Aorta (tissue), 5 donors: ENCODE data around the gene U2AF1L4. TPM values are rescaled to one million over a fixed set of nuclear protein-coding genes. Genes with fewer than 3 reads are reported as not detected.

ENCODE experiments used
- ATAC-seq: fragments of 200-7000 bp; cut with Tn5 transposase; one replicate; pipeline ENCODE4 v1.9.1; 2022; ENCODE audit warnings: moderate library complexity; ENCODE audit not compliant: low FRiP score
- DNase-seq, 2 donors: peaks; one replicate each; pipeline ENCODE4 v3.0.0-alpha.2; 2020
- H3K27ac ChIP-seq, 2 donors: one replicate each; pipeline ENCODE4 v1.5.1; 2013; ENCODE audit warnings: low read length in 2 of 2, mild to moderate bottlenecking in 2 of 2, moderate library complexity in 2 of 2, control low read depth in 1 of 2, inconsistent platforms in 1 of 2, low read depth in 1 of 2
- H3K27me3 ChIP-seq, 2 donors: one replicate each; pipeline ENCODE4 v1.6.1; 2013; ENCODE audit warnings: control low read depth in 1 of 2, low read length in 1 of 2, mild to moderate bottlenecking in 1 of 2, moderate library complexity in 1 of 2; ENCODE audit not compliant: insufficient read depth in 2 of 2, control insufficient read depth in 1 of 2
- H3K36me3 ChIP-seq, 2 donors: one replicate each; pipeline ENCODE4 v1.6.1; 2013; ENCODE audit warnings: control low read depth in 1 of 2, low read length in 1 of 2, mild to moderate bottlenecking in 1 of 2; ENCODE audit not compliant: insufficient read depth in 2 of 2, control insufficient read depth in 1 of 2
- H3K4me1 ChIP-seq, 2 donors: one replicate each; pipeline ENCODE4 v1.6.1; 2013; ENCODE audit warnings: low read length in 2 of 2, control low read depth in 1 of 2, mild to moderate bottlenecking in 1 of 2, moderate library complexity in 1 of 2; ENCODE audit not compliant: insufficient read depth in 2 of 2, control insufficient read depth in 1 of 2
- H3K4me3 ChIP-seq, 2 donors: one replicate each; pipeline ENCODE4 v1.5.1; 2013; ENCODE audit warnings: low read length in 2 of 2, control low read depth in 1 of 2, mild to moderate bottlenecking in 1 of 2
- H3K9me3 ChIP-seq: one replicate; pipeline ENCODE4 v1.6.1; 2013; ENCODE audit warnings: mild to moderate bottlenecking, low read length; ENCODE audit not compliant: control insufficient read depth
- WGBS, 2 donors: extraction: QIAGEN DNeasy Blood & Tissue Kit; methylation state at CpG; one replicate each; pipeline ENCODE4 v1.1.7; 2013; 5-methylcytosine and 5-hydroxymethylcytosine counted together
- intact Hi-C, 2 donors: fragments of 100-400 bp; cut with DNase I; formaldehyde crosslinking; loops; one replicate each; pipeline versions ENCODE4 v1.14.2 to v1.15.0; 2022
- polyA plus RNA-seq, 2 donors: library from polyadenylated mRNA; stranded (reverse); fragments of 200-250 nt; gene quantifications; one replicate each; pipeline ENCODE4 v1.2.3, GENCODE V29; 2013
- total RNA-seq, 2 donors: library from RNA; stranded (reverse); fragmentation: NEBNext Ultra II Directional; extraction: Animal tissue kit (Norgen Biotek cat#: 25700); gene quantifications; one replicate each; pipeline ENCODE4 v1.2.1, GENCODE V29; 2021
- donor health status: healthy with polysubstance abuse.
- donor health status: Bipolar disorder and iron deficiency.
- donor health status: DM: no; HTN: no; CAD: no.
- donor health status: DM: no; HTN: no; CAD: no.
- donor health status: DM: yes; HTN: yes; CAD: no.

U2AF1L4 gene
- total and polyA plus RNA-seq, 4 donors = 14.8 to 70.4 (median 23.3) TPM

- no peak for ATAC-seq
- no peak overlapping the region for H3K4me3 ChIP-seq
Measured at GRCh38 chr19:35782589-35782988, 37.4 kb upstream of the U2AF1L4 start.

GRCh38 chr19:35781650-35782049 lies 36.4 kb upstream of the U2AF1L4 start:
- DNase-seq = no peak
- intact Hi-C loops = no loop called here
- Histone ChIP-seq H3K27me3 (no peaks in the 10 kb centered on the region), H3K27ac (no peak overlapping the region), H3K9me3 (no peaks in the 10 kb centered on the region), H3K4me1 (no peaks in the 10 kb centered on the region), H3K4me3 (no peak overlapping the region), H3K36me3 (peaks cover 0 to 1% of the 10 kb centered on the region in 2 donors)
- ATAC-seq = no peak
- WGBS, 2 donors = 69 to 72% methylated on average over 8 to 9 of the region's 9 CpGs

More at GRCh38 chr19:35782589-35782988, 37.4 kb upstream of the U2AF1L4 start:
- H3K27ac ChIP-seq = no peak overlapping the region
- H3K36me3 ChIP-seq = peaks cover 0 to 1% of the 10 kb centered on the region in 2 donors
- no peaks in the 10 kb centered on the region for H3K27me3 ChIP-seq
- 94 to 95% methylated on average over 12 of the region's 12 CpGs for WGBS, 2 donors
- no peaks in the 10 kb centered on the region for H3K9me3 ChIP-seq
- no peak for DNase-seq
- no peaks in the 10 kb centered on the region for H3K4me1 ChIP-seq
- intact Hi-C loops = no loop called here

GRCh38 chr19:35780717-35781116 lies 35.5 kb upstream of the U2AF1L4 start:
- 94 to 95% methylated on average over 20 of the region's 20 CpGs for WGBS, 2 donors
- ATAC-seq = no peak

GRCh38 chr19:35780058-35780457 lies 34.8 kb upstream of the U2AF1L4 start:
- Histone ChIP-seq H3K27me3 (no peaks in the 10 kb centered on the region), H3K9me3 (no peaks in the 10 kb centered on the region), H3K27ac (no peak overlapping the region), H3K4me3 (no peak overlapping the region), H3K36me3 (peaks cover 0 to 1% of the 10 kb centered on the region in 2 donors), H3K4me1 (no peaks in the 10 kb centered on the region)
- DNase-seq (no peak), ATAC-seq (no peak)
- intact Hi-C loops = no loop called here
- WGBS, 2 donors = 94% methylated on average over 12 to 16 of the region's 16 CpGs

More at GRCh38 chr19:35780717-35781116, 35.5 kb upstream of the U2AF1L4 start:
- DNase-seq = no peak
- H3K36me3 ChIP-seq = peaks cover 0 to 1% of the 10 kb centered on the region in 2 donors
- no peak overlapping the region for H3K4me3 ChIP-seq
- H3K4me1 ChIP-seq = no peaks in the 10 kb centered on the region
- intact Hi-C loops = no loop called here
- H3K27me3 ChIP-seq = no peaks in the 10 kb centered on the region
- H3K9me3 ChIP-seq = no peaks in the 10 kb centered on the region
- H3K27ac ChIP-seq = no peak overlapping the region

GRCh38 chr19:35779033-35779432 lies 33.8 kb upstream of the U2AF1L4 start:
- WGBS, 2 donors = 90 to 92% methylated on average over 8 of the region's 8 CpGs
- Histone ChIP-seq H3K27me3 (no peaks in the 10 kb centered on the region), H3K4me1 (no peaks in the 10 kb centered on the region), H3K9me3 (no peaks in the 10 kb centered on the region), H3K36me3 (peaks cover 0 to 1% of the 10 kb centered on the region in 2 donors), H3K27ac (no peak overlapping the region), H3K4me3 (no peak overlapping the region)
- intact Hi-C loops = loop anchor here in 1 of 2 donors (5.0 kb wide), 1 partner anchor 98 kb away; no protein-coding TSS in a partner anchor
- no peak for DNase-seq
- ATAC-seq = no peak

GRCh38 chr19:35777961-35778360 lies 32.7 kb upstream of the U2AF1L4 start:
- DNase-seq (no peak), ATAC-seq (no peak)
- intact Hi-C loops = loop anchor here in 1 of 2 donors (5.0 kb wide), 1 partner anchor 99 kb away; no protein-coding TSS in a partner anchor
- Histone ChIP-seq H3K27me3 (no peaks in the 10 kb centered on the region), H3K4me3 (no peak overlapping the region), H3K4me1 (no peaks in the 10 kb centered on the region), H3K36me3 (peaks cover 0 to 1% of the 10 kb centered on the region in 2 donors), H3K27ac (no peak overlapping the region), H3K9me3 (no peaks in the 10 kb centered on the region)
- 85 to 91% methylated on average over 7 of the region's 7 CpGs for whole genome bisulfite sequencing, 2 donors

GRCh38 chr19:35777086-35777841 lies 32.0 kb upstream of the U2AF1L4 start:
- H3K27ac ChIP-seq = no peak overlapping the region
- intact Hi-C loops = loop anchor here in 1 of 2 donors (5.0 kb wide), 1 partner anchor 100 kb away; no protein-coding TSS in a partner anchor
- WGBS, 2 donors = 64 to 73% methylated on average over 19 of the region's 19 CpGs

GRCh38 chr19:35776102-35776788 lies 31.0 kb upstream of the U2AF1L4 start:
- no peaks in the 10 kb centered on the region for H3K4me1 ChIP-seq
- peak overlapping the region; percentile 73 to 91 for H3K4me3 ChIP-seq
- 45 to 49% methylated on average over 13 of the region's 13 CpGs for WGBS, 2 donors
- DNase-seq (no peak), ATAC-seq (no peak)
- H3K9me3 ChIP-seq = no peaks in the 10 kb centered on the region
- H3K36me3 ChIP-seq = peaks cover 0 to 1% of the 10 kb centered on the region in 2 donors
- no peak overlapping the region for H3K27ac ChIP-seq
- H3K27me3 ChIP-seq = no peaks in the 10 kb centered on the region
- intact Hi-C loops = loop anchor here in 1 of 2 donors (5.0 kb wide), 1 partner anchor 101 kb away; no protein-coding TSS in a partner anchor

More at GRCh38 chr19:35777086-35777841, 32.0 kb upstream of the U2AF1L4 start:
- H3K27me3 ChIP-seq = no peaks in the 10 kb centered on the region
- DNase-seq (peak in 1 of 2 donors; percentile 69), ATAC-seq (no peak)
- H3K4me3 ChIP-seq = no peak overlapping the region
- H3K4me1 ChIP-seq = no peaks in the 10 kb centered on the region
- H3K36me3 ChIP-seq = peaks cover 0 to 1% of the 10 kb centered on the region in 2 donors
- H3K9me3 ChIP-seq = no peaks in the 10 kb centered on the region
